H9 (cell line): ENCODE results near the gene ENOX2. TPM values are rescaled to one million over a fixed set of nuclear protein-coding genes. Genes with fewer than 3 reads are reported as not detected.

Experiments used
- DNase-seq: peaks from one replicate; pipeline ENCODE4 v3.0.0-alpha.2; 2017
- H2AFZ ChIP-seq: one replicate; pipeline ENCODE4 v1.6.1; 2013; ENCODE audit warnings: mild to moderate bottlenecking, low read length, control low read depth, moderate library complexity
- H2AK5ac ChIP-seq: 2 replicates; pipeline ENCODE4 v1.6.1; 2013; ENCODE audit warnings: low read length, control low read depth, mixed read lengths; ENCODE audit not compliant: insufficient read length
- H2BK120ac ChIP-seq: one replicate; pipeline ENCODE4 v1.6.1; 2013; ENCODE audit warnings: low read depth, mild to moderate bottlenecking, low read length, control low read depth, inconsistent platforms; ENCODE audit not compliant: poor library complexity, severe bottlenecking
- H2BK12ac ChIP-seq: 2 replicates; pipeline ENCODE4 v1.6.1; 2013; ENCODE audit warnings: low read length, control low read depth, mixed read lengths, low read depth; ENCODE audit not compliant: insufficient read length
- H2BK15ac ChIP-seq: 2 replicates; pipeline ENCODE4 v1.6.1; 2013; ENCODE audit warnings: low read depth, low read length, control low read depth
- H2BK20ac ChIP-seq: one replicate; pipeline ENCODE4 v1.6.1; 2013; ENCODE audit warnings: low read depth, mild to moderate bottlenecking, low read length, control low read depth, inconsistent platforms; ENCODE audit not compliant: poor library complexity, severe bottlenecking
- H2BK5ac ChIP-seq: 2 replicates; pipeline ENCODE4 v1.6.1; 2013; ENCODE audit warnings: low read length, control low read depth, mixed read lengths; ENCODE audit not compliant: insufficient read length
- H3K14ac ChIP-seq: 2 replicates; pipeline ENCODE4 v1.6.1; 2013; ENCODE audit warnings: low read length, control low read depth; ENCODE audit not compliant: insufficient read depth
- H3K18ac ChIP-seq: 2 replicates; pipeline ENCODE4 v1.6.1; 2013; ENCODE audit warnings: low read depth, mild to moderate bottlenecking, mixed read lengths, low read length, control low read depth; ENCODE audit not compliant: insufficient read length
- H3K23ac ChIP-seq: 2 replicates; pipeline ENCODE4 v1.6.1; 2013; ENCODE audit warnings: low read length, control low read depth, mixed read lengths, low read depth; ENCODE audit not compliant: insufficient read length
- H3K23me2 ChIP-seq: 2 replicates; pipeline ENCODE4 v1.6.1; 2013; ENCODE audit warnings: low read depth, mild to moderate bottlenecking, mixed read lengths, low read length, control low read depth; ENCODE audit not compliant: insufficient read length, poor library complexity, severe bottlenecking
- H3K27ac ChIP-seq: 2 replicates; pipeline ENCODE4 v1.5.1; 2013; ENCODE audit warnings: low read length, control low read depth, mixed read lengths, low read depth; ENCODE audit not compliant: insufficient read length
- H3K27me3 ChIP-seq: 2 replicates; pipeline ENCODE4 v1.6.1; 2013; ENCODE audit warnings: low read length, control low read depth, inconsistent platforms; ENCODE audit not compliant: insufficient read depth
- H3K4ac ChIP-seq: 2 replicates; pipeline ENCODE4 v1.6.1; 2013; ENCODE audit warnings: low read depth, mild to moderate bottlenecking, control low read depth, inconsistent platforms, low read length, moderate library complexity
- H3K4me1 ChIP-seq: 2 replicates; pipeline ENCODE4 v1.6.1; 2013; ENCODE audit warnings: low read length, control low read depth, inconsistent platforms; ENCODE audit not compliant: insufficient read depth
- H3K4me2 ChIP-seq: 2 replicates; pipeline ENCODE4 v1.6.1; 2013; ENCODE audit warnings: low read length, control low read depth, mixed read lengths; ENCODE audit not compliant: insufficient read length, insufficient read depth
- H3K56ac ChIP-seq: 2 replicates; pipeline ENCODE4 v1.6.1; 2013; ENCODE audit warnings: low read depth, mild to moderate bottlenecking, mixed read lengths, low read length, control low read depth; ENCODE audit not compliant: insufficient read length
- H3K79me1 ChIP-seq: 2 replicates; pipeline ENCODE4 v1.6.1; 2013; ENCODE audit warnings: low read depth, mild to moderate bottlenecking, moderate library complexity, low read length, control low read depth, inconsistent platforms; ENCODE audit not compliant: insufficient read depth, poor library complexity, severe bottlenecking
- H3K79me2 ChIP-seq: 2 replicates; pipeline ENCODE4 v1.6.1; 2013; ENCODE audit warnings: low read length, control low read depth, inconsistent platforms; ENCODE audit not compliant: insufficient read depth
- H3K9ac ChIP-seq: 2 replicates; pipeline ENCODE4 v1.6.1; 2013; ENCODE audit warnings: low read length, control low read depth, mixed read lengths; ENCODE audit not compliant: insufficient read length; ENCODE audit errors: extremely low read depth
- H3K9me3 ChIP-seq: one replicate; pipeline ENCODE4 v1.6.1; 2013; ENCODE audit warnings: low read depth, low read length, inconsistent platforms; ENCODE audit not compliant: control insufficient read depth
- H3T11ph ChIP-seq: one replicate; pipeline ENCODE4 v1.6.1; 2013; ENCODE audit warnings: mild to moderate bottlenecking, low read length, control low read depth, inconsistent platforms
- H4K20me1 ChIP-seq: one replicate; pipeline ENCODE4 v1.6.1; 2013; ENCODE audit not compliant: control insufficient read depth, insufficient read length, insufficient read depth
- H4K5ac ChIP-seq: 2 replicates; pipeline ENCODE4 v1.6.1; 2013; ENCODE audit warnings: low read depth, mild to moderate bottlenecking, mixed read lengths, low read length, control low read depth; ENCODE audit not compliant: insufficient read length
- H4K8ac ChIP-seq: replicated peaks from 2 replicates; pipeline ENCODE4 v1.6.1; 2013; ENCODE audit warnings: low read length, control low read depth, mixed read lengths, low read depth; ENCODE audit not compliant: insufficient read length
- H4K91ac ChIP-seq: 2 replicates; pipeline ENCODE4 v1.6.1; 2013; ENCODE audit warnings: low read depth, mild to moderate bottlenecking, moderate library complexity, mixed read lengths, low read length, control low read depth; ENCODE audit not compliant: insufficient read length
- H3K27ac Mint-ChIP-seq, 3 experiments: 2 replicates in 2 of 3; 3 replicates in 1 of 3; pipeline ENCODE4 v1.8.0; 2020 to 2021; ENCODE audit warnings: mixed read lengths in 3 of 3, mild to moderate bottlenecking in 1 of 3, moderate library complexity in 1 of 3
- H3K27me3 Mint-ChIP-seq: 2 replicates; pipeline ENCODE4 v1.8.0; 2021; ENCODE audit warnings: low read depth, mild to moderate bottlenecking, moderate library complexity, mixed read lengths
- H3K36me3 Mint-ChIP-seq, 3 experiments: 2 replicates in 2 of 3; 3 replicates in 1 of 3; pipeline ENCODE4 v1.8.0; 2020 to 2021; ENCODE audit warnings: low read depth in 3 of 3, mixed read lengths in 3 of 3; ENCODE audit not compliant: insufficient read depth in 1 of 3
- H3K4me1 Mint-ChIP-seq, 2 experiments: 2 replicates each; pipeline ENCODE4 v1.8.0; 2020; ENCODE audit warnings: mixed read lengths in 2 of 2
- H3K4me3 Mint-ChIP-seq, 2 experiments: 2 replicates in 1 of 2; 3 replicates in 1 of 2; pipeline ENCODE4 v1.8.0; 2020 to 2021; ENCODE audit warnings: mild to moderate bottlenecking in 2 of 2, mixed read lengths in 2 of 2, moderate library complexity in 1 of 2
- H3K9me3 Mint-ChIP-seq, 2 experiments: 2 replicates in 1 of 2; 3 replicates in 1 of 2; pipeline ENCODE4 v1.8.0; 2020; ENCODE audit warnings: mild to moderate bottlenecking in 2 of 2, mixed read lengths in 2 of 2, moderate library complexity in 1 of 2
- CTCF ChIP-seq: fragments of 200-600 bp; sonication (generic); conservative IDR thresholded peaks from 3 replicates; pipeline ENCODE4 v1.8.0; 2021; ENCODE audit warnings: antibody characterized with exemption, mild to moderate bottlenecking
- WGBS: extraction: QIAGEN DNeasy Blood & Tissue Kit; methylation state at CpG from one replicate; pipeline ENCODE4 v1.1.7; 2013; ENCODE audit warnings: missing lambda C conversion rate, low lambda C conversion rate, mixed read lengths; ENCODE audit not compliant: insufficient read length; ENCODE audit errors: extremely low coverage; 5-methylcytosine and 5-hydroxymethylcytosine counted together
- total RNA-seq: library from RNA; stranded (reverse); gene quantifications from 2 replicates; pipeline ENCODE4 v1.2.1, GENCODE V29; 2021

ENOX2 gene
- total RNA-seq, 1 experiment from 2014 or later: 17.7 TPM

DNA sequence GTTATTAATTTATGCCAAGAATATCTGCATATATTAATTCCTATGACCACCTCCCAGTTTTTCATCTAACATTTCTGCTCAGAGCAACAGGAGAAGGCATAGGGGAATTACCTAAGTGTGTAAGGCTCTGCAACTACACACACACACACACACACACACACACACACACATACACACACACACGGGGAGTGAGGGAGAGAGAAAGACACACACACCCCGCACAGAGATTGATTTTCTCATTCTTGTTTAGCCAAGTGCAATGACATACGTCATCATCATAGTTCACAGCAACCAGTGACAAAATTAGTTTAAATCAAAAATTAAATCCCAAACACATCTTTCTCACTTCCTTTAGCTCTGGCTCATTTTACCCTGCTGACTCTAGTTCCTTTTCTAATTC, 298.1 kb downstream of the ENOX2 start:
- Histone ChIP-seq H2BK120ac (no peak overlapping the region), H3K4me1 (no peaks in the 10 kb centered on the region), H3T11ph (no peak overlapping the region), H3K18ac (no peak overlapping the region), H3K14ac (no peak overlapping the region), H3K9ac (no peak overlapping the region), H2AK5ac (no peak overlapping the region), H2BK15ac (no peak overlapping the region), H3K79me2 (no peaks in the 10 kb centered on the region), H2BK5ac (no peak overlapping the region), H4K20me1 (no peaks in the 10 kb centered on the region), H4K8ac (no peak overlapping the region), H2BK20ac (no peak overlapping the region), H3K9me3 (no peaks in the 10 kb centered on the region), H3K27me3 (no peaks in the 10 kb centered on the region), H2AFZ (no peak overlapping the region), H3K4ac (no peak overlapping the region), H2BK12ac (no peak overlapping the region), H3K79me1 (no peaks in the 10 kb centered on the region), H3K23me2 (no peaks in the 10 kb centered on the region), H3K56ac (no peak overlapping the region), H4K91ac (no peak overlapping the region), H3K27ac (no peak overlapping the region), H3K4me2 (no peak overlapping the region), H4K5ac (no peak overlapping the region), H3K23ac (no peak overlapping the region)
- TF ChIP-seq CTCF: no peak
- WGBS: no CpG with 5 or more reads among the region's 3 CpGs
- H3K4me3 Mint-ChIP-seq: no peak overlapping the region
- H3K27ac Mint-ChIP-seq: no peak overlapping the region
- no peaks in the 10 kb centered on the region; a peak in 1 of 4 replicates for H3K4me1 Mint-ChIP-seq
- H3K9me3 Mint-ChIP-seq: no peaks in the 10 kb centered on the region
- DNase-seq: no peak
- H3K36me3 Mint-ChIP-seq: no peaks in the 10 kb centered on the region
- no peaks in the 10 kb centered on the region for H3K27me3 Mint-ChIP-seq
